ENCODE data around the gene CWC22. TPM values are rescaled to one million over a fixed set of nuclear protein-coding genes. Genes with fewer than 3 reads are reported as not detected.
"Not testable (repeated sequence)": the region's sequence is repeated elsewhere in the genome, so short reads cannot be mapped to it uniquely, and the experiment has no call there.

CWC22 gene
- total RNA-seq = 10 to 100 TPM; 30.7 to 33.4 (median 32.5) TPM

DNA sequence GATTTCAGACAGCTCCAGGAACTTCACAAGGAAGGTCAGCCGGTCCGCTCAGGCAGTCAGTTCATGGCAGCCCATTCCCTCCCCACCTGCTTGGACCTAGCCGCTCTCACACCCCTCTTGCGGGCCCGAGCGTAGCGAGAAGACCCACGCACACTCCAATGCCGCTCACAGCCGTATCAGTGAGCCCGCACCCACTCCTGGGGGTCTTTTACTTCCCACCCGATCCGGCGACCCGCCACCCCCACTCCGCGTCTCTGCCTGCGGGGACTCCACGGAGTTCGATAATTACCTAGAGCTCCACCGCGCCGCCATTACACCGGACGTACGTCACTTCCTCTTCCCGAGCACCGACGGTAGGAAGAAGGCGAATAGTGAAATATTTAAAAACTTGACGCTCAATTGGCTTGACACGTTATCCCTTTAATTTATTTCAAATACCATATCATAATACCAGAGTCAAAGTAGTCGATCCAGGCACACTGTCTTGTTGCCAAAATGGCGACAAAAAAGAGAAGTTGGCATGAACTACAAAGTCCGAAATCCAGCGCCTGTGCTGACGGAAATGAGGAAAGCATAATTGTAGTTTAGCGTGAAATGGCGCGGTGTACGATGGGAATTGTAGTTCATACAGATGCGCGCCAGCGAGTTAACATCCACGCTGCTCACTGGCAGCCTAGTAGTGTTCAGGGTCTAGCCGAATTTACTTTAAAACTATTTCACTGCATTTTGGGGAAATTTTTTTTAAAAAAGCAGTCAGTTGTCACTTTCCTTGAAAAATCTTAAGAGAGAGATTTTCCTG lies at the start of gene CWC22:
CWC22 (minus strand) TSS at position 517 of the 799 bp plus-strand sequence. CDS start 13,956 bp downstream, outside the sequence.
- Mint-ChIP-seq H3K4me1 (ENCODE audit: low read depth) (peaks cover 28% of the 10 kb centered on the region), H3K36me3 (ENCODE audit: insufficient read depth) (peaks cover 8% of the 10 kb centered on the region), H3K9me3 (no peaks in the 10 kb centered on the region), H3K4me3 (peak within 1 kb of the TSS; percentile 92), H3K27me3 (ENCODE audit: low read depth) (no peaks in the 10 kb centered on the region)
- ATAC-seq (peak; percentile 97 to 99), DNase-seq (peak; percentile 79)

DNA sequence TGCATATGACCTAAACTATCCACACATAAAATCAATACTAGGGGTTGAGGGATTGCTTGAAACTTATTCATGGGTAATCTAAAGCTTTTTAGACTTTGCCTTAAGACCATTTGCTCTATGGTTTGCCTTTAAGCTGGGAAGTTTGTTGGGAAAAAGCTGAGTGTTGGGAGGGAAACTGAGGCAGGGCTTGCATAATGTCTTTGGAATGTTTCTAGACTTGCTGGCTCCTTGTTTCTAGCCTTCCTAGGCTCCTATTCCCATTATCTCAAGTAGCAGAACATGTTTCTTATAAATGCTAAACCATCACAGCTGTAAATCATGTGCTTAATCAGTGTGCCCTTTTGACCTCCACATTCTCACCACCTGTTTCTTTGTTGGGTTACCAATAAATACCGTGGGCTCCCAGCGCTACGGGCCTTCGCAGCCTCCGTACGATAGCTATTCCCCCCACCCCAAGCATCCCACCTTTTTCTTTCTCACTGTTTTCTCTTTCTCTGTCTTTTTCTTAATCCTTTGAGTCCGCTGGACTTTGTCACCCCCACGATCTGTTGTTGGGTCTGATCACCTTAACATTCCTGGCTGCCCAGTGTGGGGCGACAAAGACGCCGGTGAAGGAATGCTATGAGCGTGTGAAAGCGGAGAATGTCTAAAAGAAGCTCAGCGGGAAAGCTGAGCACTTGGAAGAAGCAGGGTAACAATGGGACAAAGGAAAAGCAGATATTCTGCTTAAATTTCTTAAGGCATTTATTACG lies 49.4 kb upstream of the CWC22 start:
- Mint-ChIP-seq H3K4me3 (no peak overlapping the region), H3K9me3 (no peaks in the 10 kb centered on the region), H3K4me1 (ENCODE audit: low read depth) (no peaks in the 10 kb centered on the region), H3K27me3 (ENCODE audit: low read depth) (peaks cover 6% of the 10 kb centered on the region), H3K36me3 (ENCODE audit: insufficient read depth) (no peaks in the 10 kb centered on the region)
- ATAC-seq (no peak), DNase-seq (no peak)

DNA sequence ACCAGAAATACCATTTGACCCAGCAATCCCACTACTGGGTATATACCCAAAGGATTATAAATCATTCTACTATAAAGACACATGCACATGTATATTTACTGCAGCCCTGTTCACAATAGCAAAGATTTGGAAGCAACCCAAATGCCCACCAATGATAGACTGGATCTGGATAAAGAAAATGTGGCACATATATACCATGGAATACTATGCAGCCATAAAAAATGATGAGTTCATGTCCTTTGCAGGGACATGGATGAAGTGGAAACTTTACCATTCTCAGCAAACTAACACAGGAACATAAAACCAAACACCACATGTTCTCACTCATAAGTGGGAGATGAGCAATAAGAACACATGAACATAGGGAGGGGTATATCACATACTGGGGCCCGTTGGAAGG lies 47.5 kb upstream of the CWC22 start:
- not testable (repeated sequence) for H3K27me3 Mint-ChIP-seq (ENCODE audit: low read depth); DNase-seq; H3K9me3 Mint-ChIP-seq; ATAC-seq; H3K4me1 Mint-ChIP-seq (ENCODE audit: low read depth); H3K4me3 Mint-ChIP-seq; H3K36me3 Mint-ChIP-seq (ENCODE audit: insufficient read depth)

DNA sequence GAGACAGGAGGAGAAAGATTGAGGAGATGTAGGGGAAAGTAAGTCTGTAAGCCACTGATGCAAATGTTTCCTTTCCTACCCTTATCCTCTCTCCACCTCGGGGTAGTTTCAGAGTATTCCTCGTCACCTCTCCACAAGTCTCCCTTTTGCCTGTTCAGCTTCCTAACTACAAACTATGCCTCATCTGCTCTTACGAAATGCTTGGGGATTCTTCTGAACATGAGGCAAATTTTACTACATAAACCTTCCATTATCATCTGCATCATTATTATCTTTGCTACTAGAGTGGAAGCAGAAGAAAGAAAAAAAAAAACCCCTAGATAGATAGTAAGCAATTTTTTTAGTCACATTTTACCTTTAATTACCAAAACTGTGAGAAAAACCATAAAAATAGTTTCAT lies 43.1 kb upstream of the CWC22 start:
- ATAC-seq = no peak
- no peaks in the 10 kb centered on the region for H3K36me3 Mint-ChIP-seq (ENCODE audit: insufficient read depth)
- no peak for DNase-seq
- no peaks in the 10 kb centered on the region for H3K4me1 Mint-ChIP-seq (ENCODE audit: low read depth)
- H3K4me3 Mint-ChIP-seq = no peak overlapping the region
- H3K27me3 Mint-ChIP-seq (ENCODE audit: low read depth) = peaks cover 10% of the 10 kb centered on the region
- no peaks in the 10 kb centered on the region for H3K9me3 Mint-ChIP-seq

DNA sequence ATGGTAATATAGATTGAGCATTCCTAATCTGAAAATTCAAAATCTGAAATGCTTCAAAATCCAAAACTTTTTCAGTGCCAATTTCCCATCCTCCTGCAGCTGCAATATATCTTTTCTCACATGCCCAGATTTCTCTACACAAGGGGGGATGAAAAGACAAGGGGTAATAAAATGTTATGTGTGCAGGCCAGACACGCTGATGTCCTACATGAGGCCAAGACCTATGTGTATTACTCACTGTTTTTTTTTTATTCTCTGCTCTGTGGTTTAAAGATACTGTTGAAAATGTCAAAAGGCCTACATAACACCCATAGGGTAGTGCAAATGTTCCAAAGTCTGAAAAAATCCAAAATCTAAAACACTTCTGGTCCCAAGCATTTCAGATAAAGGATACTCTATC lies 41.2 kb upstream of the CWC22 start:
- no peak for ATAC-seq
- H3K4me3 Mint-ChIP-seq = no peak overlapping the region
- DNase-seq = no peak
- H3K27me3 Mint-ChIP-seq (ENCODE audit: low read depth) = peaks cover 24% of the 10 kb centered on the region
- H3K9me3 Mint-ChIP-seq = no peaks in the 10 kb centered on the region
- no peaks in the 10 kb centered on the region for H3K4me1 Mint-ChIP-seq (ENCODE audit: low read depth)
- H3K36me3 Mint-ChIP-seq (ENCODE audit: insufficient read depth) = no peaks in the 10 kb centered on the region

DNA sequence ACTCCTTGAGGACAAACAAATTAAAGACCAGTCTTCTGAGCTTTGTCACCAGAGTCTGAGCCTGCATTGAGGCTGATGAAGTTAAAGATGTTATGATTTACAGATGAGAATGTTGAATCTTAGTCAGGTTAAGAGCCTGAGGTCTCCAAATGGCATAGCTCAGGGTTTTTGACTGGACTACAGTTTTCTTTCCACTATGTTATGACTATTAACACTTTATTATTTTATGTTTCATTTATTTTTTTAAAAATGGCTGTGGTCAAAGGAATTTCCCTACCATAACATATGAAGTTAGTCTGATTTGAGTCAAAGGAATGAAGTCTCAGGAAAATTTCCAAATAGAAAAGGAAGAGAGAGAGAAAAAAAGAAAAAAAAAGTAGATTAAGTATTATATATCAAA lies 39.7 kb upstream of the CWC22 start:
- H3K36me3 Mint-ChIP-seq (ENCODE audit: insufficient read depth) = no peaks in the 10 kb centered on the region
- H3K9me3 Mint-ChIP-seq = no peaks in the 10 kb centered on the region
- no peak for ATAC-seq
- H3K4me1 Mint-ChIP-seq (ENCODE audit: low read depth) = no peaks in the 10 kb centered on the region
- peaks cover 24% of the 10 kb centered on the region for H3K27me3 Mint-ChIP-seq (ENCODE audit: low read depth)
- H3K4me3 Mint-ChIP-seq = no peak overlapping the region
- DNase-seq = no peak

DNA sequence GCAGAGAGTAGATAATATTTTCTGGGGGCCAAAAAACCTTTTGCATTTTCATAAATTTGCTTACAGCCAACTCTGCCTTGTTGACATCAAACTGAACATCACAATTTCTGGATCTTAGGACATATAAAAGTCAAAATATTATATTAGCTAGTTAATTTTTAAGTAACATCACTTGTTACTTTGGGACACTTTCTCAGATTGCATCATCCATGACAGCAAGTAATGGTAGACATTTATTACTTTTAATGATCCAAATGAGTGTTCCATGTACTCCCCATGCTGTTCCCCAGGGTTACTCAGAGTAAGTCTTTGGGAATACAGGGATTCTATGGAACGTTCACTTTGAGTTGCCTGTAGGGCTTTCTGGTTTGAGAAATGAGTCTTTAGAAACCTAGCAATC lies 39.1 kb upstream of the CWC22 start:
- peaks cover 24% of the 10 kb centered on the region for H3K27me3 Mint-ChIP-seq (ENCODE audit: low read depth)
- no peak for DNase-seq
- H3K4me1 Mint-ChIP-seq (ENCODE audit: low read depth) = no peaks in the 10 kb centered on the region
- H3K9me3 Mint-ChIP-seq = no peaks in the 10 kb centered on the region
- H3K36me3 Mint-ChIP-seq (ENCODE audit: insufficient read depth) = no peaks in the 10 kb centered on the region
- no peak overlapping the region for H3K4me3 Mint-ChIP-seq
- ATAC-seq = no peak

DNA sequence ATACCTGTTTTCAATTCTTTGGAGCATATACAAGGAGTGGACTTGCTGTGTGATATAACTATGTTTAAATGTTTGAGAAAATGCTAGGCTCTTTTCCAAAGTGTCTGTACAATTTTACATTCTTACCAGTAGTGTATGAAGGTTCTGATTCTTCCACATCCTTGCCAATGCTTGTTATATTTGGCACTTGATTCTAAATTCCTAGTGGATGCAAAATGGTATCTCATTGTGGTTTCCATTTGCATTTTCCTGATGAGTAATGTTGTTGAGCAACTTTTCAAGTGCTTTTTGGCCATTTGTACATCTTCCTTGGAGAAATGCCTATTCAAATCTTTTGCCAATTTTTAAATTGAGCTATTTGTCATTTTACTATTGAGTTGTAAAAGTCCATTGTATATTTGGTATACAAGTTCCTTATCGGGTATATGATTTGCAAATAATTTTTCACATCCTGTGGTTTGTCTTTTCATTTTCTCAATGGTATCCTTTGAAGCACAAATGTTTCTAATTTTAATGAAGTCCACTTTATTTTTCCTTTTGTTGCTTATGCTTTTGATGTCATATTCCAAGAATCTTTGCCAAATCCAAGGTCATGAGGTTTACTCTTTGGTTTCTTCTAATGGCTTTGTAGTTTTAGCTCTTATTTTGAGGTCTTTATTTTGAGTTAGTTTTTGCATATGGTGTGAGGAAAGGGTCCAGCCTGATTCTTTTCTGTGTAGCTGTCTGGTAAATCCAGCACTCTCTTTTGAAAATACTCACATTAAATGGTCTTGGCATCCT lies 33.2 kb upstream of the CWC22 start:
- Mint-ChIP-seq H3K4me3 (no peak overlapping the region), H3K4me1 (ENCODE audit: low read depth) (no peaks in the 10 kb centered on the region), H3K36me3 (ENCODE audit: insufficient read depth) (no peaks in the 10 kb centered on the region), H3K27me3 (ENCODE audit: low read depth) (peaks cover 25% of the 10 kb centered on the region), H3K9me3 (no peaks in the 10 kb centered on the region)
- DNase-seq = no peak
- no peak for ATAC-seq

DNA sequence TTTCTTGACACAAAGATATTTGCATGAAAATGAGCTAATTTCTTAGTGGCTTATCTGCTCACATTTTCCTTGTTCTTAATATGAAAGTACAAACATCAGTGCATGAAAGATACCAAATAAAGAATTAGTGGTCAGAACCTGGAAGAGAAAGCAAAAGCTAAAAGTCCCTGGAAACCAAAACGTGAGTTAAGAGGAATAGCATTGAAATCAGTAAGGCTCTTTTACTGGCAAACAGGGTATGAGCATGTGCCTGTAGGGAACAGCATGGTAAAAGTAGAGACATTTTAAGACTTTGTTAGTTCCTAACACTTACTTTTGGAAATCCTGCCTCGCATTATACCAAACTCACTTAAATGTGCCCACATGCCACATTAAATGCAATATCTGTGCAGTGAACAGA lies 31.9 kb upstream of the CWC22 start:
- no peak for ATAC-seq
- H3K27me3 Mint-ChIP-seq (ENCODE audit: low read depth) = peaks cover 23% of the 10 kb centered on the region
- no peaks in the 10 kb centered on the region for H3K4me1 Mint-ChIP-seq (ENCODE audit: low read depth)
- DNase-seq = no peak
- H3K4me3 Mint-ChIP-seq = no peak overlapping the region
- no peaks in the 10 kb centered on the region for H3K9me3 Mint-ChIP-seq
- no peaks in the 10 kb centered on the region for H3K36me3 Mint-ChIP-seq (ENCODE audit: insufficient read depth)

DNA sequence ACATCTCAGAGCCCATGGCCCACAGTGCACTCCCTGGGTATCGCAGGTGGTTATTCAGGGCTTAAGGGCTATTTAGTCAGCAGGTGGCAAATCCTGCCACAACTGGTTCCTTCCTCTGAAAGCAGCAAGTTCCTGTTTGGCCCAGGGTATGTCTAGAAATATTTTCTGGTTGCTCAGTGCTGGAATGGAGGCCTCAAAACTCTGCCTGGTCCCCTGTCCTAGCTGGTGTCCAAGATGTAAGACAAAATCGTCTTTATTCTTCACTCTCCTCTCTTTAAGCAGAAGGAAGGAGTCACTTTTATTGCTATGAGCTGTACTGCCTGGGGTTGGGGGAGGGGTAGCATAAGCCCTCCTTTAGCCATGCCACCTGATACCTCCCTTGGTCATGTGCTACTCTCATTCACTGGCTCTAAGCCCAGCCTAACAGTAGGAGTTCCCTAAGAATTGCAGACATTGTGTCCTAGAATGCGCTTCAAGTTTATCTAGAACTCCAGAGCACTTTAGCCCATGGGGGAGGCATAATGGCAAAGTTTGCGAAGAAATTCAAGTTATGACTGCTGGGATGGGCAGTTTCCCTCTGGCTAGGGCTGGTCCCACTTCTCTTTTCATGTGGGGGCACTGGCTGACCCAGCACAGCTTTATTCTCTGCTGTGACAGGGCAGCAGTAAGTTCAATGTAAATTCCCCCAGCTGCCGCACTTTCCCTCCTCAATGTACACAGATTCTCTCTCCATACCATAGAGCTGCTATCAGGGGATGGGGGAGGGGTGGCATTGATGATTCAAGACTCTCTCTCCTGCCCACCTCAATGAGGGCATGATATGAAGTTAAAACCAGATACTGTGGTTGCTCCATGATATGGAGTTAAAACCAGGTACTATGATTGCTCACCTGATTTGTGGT lies 27.1 kb upstream of the CWC22 start:
- Mint-ChIP-seq H3K9me3 (peaks cover 14% of the 10 kb centered on the region), H3K36me3 (ENCODE audit: insufficient read depth) (peaks cover 2% of the 10 kb centered on the region), H3K27me3 (ENCODE audit: low read depth) (peaks cover 21% of the 10 kb centered on the region), H3K4me3 (no peak overlapping the region), H3K4me1 (ENCODE audit: low read depth) (no peaks in the 10 kb centered on the region)
- ATAC-seq (no peak), DNase-seq (no peak)

DNA sequence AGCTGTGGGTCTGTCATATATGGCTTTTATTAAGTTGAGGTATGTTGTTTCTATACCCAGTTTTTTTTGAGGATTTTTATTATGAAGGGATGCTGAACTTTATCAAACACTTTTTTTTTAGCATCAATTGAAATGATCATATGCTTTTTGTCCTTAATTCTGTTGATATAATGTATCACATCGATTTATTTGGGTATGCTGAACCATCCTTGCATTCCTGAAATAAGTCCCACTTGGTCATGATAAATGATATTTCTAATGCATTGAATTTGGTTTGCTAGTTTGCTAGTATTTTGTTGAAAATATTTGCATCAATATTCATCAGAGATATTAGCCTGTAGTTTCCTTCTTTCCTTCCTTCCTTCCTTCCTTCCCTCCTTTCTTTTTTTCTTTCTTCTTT lies 22.5 kb upstream of the CWC22 start:
- peaks cover 27% of the 10 kb centered on the region for H3K27me3 Mint-ChIP-seq (ENCODE audit: low read depth)
- peaks cover 16% of the 10 kb centered on the region for H3K9me3 Mint-ChIP-seq
- peaks cover 2% of the 10 kb centered on the region for H3K36me3 Mint-ChIP-seq (ENCODE audit: insufficient read depth)
- H3K4me1 Mint-ChIP-seq (ENCODE audit: low read depth) = no peaks in the 10 kb centered on the region
- no peak for ATAC-seq
- no peak overlapping the region for H3K4me3 Mint-ChIP-seq
- no peak for DNase-seq

DNA sequence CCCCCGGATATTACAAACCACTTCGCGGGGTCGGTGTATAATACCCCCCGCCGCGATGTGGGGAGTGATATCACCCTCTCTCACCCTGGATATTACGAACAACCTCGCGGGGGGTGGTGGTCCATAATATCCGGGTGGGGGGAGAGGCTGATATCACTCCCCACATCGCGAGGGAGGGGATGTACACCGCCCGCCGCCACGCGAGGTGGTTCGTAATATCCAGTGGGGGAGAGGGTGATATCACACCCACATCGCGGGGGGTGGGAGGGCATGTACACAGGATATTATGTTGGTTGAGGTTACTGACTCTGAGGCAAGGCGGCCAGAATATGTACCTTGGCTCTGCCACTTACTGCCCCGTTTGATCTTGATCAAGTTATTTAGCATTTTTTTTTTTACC lies 14.8 kb upstream of the CWC22 start:
- Mint-ChIP-seq H3K27me3 (ENCODE audit: low read depth) (peaks cover 16% of the 10 kb centered on the region), H3K9me3 (no peaks in the 10 kb centered on the region), H3K4me1 (ENCODE audit: low read depth) (no peaks in the 10 kb centered on the region), H3K36me3 (ENCODE audit: insufficient read depth) (no peaks in the 10 kb centered on the region), H3K4me3 (no peak overlapping the region)
- ATAC-seq (no peak), DNase-seq (no peak)

DNA sequence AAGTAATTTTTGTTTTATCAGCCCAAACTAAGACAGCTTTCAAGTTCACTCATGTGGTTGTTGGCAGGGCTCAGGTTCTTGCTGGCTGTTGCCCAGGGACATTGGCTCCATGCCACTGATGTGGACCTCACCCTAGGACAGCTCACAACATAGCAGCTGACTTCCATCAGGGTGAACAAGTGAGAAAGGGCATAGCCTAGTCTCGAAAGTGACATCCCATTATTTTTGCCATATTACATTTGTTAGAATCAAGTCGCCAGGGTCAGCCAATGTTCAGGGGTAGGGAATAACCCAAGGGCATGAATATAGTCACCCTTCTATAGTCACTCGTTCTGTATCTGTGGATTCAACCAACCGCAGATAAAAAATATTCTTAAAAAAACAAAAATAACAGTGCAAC lies 10.7 kb upstream of the CWC22 start:
- ATAC-seq = no peak
- H3K9me3 Mint-ChIP-seq = no peaks in the 10 kb centered on the region
- peaks cover 21% of the 10 kb centered on the region for H3K27me3 Mint-ChIP-seq (ENCODE audit: low read depth)
- H3K36me3 Mint-ChIP-seq (ENCODE audit: insufficient read depth) = no peaks in the 10 kb centered on the region
- no peak overlapping the region for H3K4me3 Mint-ChIP-seq
- H3K4me1 Mint-ChIP-seq (ENCODE audit: low read depth) = no peaks in the 10 kb centered on the region
- DNase-seq = no peak

DNA sequence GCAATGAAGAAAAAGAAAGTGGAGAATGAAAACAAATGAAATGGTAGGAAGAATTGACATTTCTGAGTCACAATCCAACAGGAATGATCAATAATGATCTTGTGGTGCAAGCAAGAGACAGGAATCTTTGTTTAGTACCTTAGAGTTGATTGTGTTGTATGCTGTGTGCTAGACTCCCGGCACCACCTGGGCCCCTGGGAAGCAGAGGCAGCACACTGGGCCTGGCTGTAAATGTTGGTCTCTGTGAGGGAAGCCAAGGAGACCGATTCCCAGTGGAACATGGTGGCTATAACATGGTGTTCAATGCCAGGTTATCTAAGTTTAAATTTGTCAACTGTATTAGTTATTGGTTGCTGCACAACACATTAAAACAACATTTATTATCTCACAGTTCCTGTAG lies 9.8 kb upstream of the CWC22 start:
- no peaks in the 10 kb centered on the region for H3K36me3 Mint-ChIP-seq (ENCODE audit: insufficient read depth)
- ATAC-seq (no peak), DNase-seq (no peak)
- H3K9me3 Mint-ChIP-seq = no peaks in the 10 kb centered on the region
- peaks cover 21% of the 10 kb centered on the region for H3K27me3 Mint-ChIP-seq (ENCODE audit: low read depth)
- H3K4me1 Mint-ChIP-seq (ENCODE audit: low read depth) = no peaks in the 10 kb centered on the region
- no peak overlapping the region for H3K4me3 Mint-ChIP-seq
